Stimulated activated CD4-positive, alpha-beta T cell treated with anti-CD3 and anti-CD28 coated beads, Interleukin-1b, Interleukin-23, amount 100 ng/mL, for 24 hours (primary cell): ENCODE results near the gene CEP44.
A peak's percentile ranks its signal among the peaks of the same experiment; 100 is the strongest.
"Not testable (repeated sequence)": the region's sequence is repeated elsewhere in the genome, so short reads cannot be mapped to it uniquely, and the experiment has no call there.

Source experiments
- DNase-seq, 4 experiments: peaks; one replicate each; pipeline ENCODE4 v3.0.0-alpha.2; 2020; ENCODE audit warnings: low read depth in 4 of 4, low spot score in 1 of 4

CEP44 gene

DNA sequence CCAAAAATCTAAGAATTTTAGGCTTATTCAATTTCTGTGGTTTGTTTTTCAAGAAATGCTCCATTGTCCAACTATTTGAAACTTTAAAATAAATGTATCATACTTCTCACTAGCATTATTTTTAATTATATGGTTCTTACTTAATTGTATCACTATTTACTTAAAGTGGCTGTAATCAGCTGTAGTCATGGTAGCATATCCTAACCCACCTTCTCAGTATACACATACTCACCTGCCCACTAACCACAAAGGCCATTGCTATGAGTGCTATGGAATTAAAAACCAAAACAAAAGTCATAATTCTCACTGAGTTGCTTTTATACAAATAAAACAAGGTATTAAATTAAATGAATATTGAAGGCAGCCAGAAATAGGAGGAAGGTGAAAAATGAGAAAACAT is 5.2 kb upstream of the CEP44 start:
- no peak for DNase-seq

DNA sequence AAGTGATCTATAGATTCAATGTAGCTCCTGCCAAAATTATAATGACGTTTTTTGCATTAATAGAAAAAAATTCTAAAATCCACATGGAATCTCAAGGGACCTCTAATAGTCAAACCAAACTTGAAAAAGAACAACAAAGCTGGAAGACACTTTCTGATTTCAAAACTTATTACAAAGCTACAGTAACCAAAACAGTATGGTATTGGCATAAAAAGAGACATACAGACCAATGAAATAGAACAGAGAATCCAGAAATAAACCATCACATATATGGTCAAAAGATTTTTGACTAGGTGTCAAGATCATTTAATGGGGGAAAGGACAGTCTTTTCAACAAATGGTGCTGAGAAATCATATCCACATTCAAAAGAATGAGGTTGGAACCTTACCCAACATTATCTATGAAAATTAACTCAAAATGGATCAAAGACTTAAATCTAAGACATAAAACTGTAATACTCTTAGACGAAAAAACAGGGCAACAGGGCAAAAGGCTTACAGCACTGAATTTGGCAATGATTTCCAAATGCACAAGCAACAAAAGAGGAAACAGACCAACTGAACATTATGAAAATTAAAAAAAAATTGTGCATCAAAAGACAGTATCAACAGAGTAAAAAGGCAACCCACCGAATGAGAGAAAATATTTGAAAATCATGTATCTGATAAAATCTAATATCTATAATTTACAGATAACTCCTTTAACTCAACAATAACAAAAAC is 4.1 kb upstream of the CEP44 start:
- DNase-seq, result no peak

DNA sequence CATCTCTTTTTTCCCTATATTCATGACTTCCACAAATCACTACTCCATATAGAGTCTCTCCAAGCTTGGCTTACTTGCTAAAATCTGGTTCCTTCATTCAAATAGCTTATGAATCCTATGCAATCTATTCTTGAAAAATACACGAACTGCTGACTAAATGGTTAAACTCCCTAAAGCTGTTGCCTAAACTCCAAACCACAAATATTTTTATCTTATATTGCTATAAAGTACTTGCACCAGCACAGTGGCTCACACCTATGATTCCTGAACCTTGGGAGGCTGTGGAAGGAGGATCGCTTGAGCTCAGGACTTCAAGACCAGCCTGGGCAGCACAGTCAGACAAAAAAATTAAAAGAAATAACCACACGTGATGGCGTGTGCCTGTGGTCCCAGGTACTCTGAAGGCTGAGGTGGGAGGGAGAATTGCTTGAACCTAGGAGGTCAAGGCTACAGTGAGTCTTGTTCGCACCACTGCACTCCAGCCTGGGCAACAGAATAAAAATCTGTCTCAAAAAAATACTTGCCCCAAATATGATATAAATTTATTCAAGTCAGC is 2.5 kb upstream of the CEP44 start:
- DNase-seq, result no peak

DNA sequence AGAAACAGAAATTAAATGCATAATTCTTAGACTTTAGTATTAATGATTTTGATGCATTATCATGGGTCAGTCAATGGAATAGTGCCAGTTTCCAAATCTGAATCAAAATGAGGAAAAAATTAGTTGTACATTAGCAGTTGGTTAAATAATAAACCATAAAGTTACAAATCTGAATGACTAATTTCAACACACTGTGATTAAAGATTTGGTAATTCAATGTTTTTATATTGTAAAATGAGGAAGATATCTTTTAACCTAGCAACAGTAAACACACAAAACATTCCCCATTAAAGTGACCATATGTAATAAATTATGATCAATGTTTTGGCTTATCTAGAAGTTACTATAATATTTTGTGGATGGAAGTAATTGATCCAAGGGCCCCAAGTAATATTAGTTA is 1.8 kb upstream of the CEP44 start:
- DNase-seq, result no peak

DNA sequence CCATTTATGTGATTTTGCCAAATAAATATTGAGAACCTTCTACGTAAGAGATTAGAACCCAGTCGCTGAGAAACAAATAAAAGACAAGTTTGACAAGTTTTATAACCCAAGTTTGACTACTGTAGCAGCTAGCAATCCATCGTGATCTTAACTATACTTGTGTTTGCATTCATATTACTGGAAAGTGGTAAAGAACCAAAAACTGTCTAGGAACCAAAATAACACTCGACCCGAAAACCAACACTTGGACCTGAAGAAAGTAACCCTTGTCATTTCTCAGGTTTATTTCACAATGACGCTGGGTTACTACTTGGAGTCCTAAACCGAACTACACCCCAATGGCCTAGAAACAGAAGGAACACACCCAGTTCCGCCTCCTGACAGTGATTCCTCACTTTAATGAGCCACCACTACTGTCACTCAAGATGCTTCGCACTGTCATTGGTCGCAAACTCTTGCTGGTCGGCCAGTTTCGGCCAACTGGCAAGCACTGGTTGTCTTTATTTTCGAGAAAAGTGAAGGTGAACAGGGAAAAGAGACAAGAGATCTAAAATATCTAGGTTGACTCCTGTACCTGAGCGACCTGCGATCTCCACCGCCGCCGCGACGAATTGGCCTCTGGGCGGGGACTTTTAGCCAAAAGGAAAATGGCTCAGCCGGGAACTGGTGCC is 740 bp upstream of the CEP44 start:
- peak; percentile 32 to 55 (median 52) for DNase-seq

DNA sequence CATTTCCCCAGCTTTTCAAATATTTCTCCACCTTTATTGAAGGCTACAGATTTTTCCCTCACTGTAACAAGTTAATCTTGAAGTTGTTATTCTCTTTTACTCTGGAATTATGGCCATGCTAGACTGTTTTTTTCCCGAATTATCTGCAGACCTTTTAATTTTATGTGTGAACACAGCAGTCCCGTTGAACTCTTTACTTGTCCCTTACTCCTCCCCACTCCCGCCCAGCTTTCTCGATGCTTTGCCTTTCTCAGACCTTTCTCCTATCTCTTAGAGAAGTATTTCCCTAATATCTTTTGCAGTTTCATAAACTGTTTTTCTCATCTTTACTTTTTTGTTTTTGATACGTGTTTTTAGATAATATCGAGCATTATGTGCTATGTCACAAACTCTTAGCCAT is 776 bp downstream of the CEP44 start:
- no peak for DNase-seq

DNA sequence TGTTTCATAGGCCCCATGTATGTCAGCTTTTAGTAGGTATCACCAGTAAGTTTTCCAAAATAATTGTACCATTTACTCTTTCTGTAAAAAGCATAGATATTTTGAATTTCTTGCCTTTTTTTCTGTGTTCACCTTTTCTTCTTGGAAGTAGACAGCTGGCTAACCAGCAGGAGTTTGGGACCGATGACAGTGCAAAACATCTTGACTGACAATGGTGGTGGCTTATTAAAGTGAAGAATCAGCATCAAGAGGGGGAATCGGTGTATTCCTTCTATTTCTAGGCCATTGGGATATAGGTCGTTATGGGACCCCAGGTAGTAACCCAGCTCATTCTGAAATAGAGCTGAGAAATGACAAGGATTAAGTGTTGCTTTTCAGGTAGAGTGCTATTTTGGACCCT is 3.2 kb downstream of the CEP44 start:
- no peak for DNase-seq

DNA sequence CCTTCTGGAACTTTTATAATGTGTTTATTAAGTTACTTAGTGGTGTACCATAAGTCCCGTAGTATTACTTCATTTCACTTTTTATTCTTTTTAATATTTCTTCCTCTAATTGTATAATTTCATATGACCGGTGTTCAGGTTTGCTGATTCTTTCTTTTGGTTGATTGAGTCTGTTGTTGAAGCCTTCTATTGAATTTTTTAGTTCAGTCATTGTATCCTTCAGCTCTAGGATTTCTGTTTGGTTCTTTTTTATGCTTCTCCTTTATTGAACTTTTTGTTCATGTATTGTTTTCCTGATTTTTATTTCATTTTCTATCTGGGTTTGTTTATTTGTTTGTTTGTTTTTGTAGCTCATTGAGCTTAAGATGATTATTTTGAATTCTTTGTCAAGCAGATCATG is 8.8 kb downstream of the CEP44 start:
- no peak for DNase-seq

DNA sequence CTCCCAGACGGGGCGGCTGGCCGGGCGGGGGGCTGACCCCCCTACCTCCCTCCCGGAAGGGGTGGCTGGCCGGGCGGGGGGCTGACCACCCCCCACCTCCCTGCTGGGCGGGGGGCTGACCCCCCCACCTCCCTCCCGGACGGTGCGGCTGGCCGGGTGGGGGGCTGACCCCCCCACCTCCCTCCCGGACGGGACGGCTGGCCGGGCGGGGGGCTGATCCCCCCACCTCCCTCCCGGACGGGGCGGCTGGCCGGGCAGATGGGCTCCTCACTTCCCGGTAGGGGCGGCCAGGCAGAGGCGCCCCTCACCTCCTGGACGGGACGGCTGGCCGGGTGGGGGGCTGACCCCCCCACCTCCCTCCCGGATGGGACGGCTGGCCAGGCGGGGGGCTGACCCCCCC is 10.9 kb downstream of the CEP44 start:
- not testable (repeated sequence) for DNase-seq

DNA sequence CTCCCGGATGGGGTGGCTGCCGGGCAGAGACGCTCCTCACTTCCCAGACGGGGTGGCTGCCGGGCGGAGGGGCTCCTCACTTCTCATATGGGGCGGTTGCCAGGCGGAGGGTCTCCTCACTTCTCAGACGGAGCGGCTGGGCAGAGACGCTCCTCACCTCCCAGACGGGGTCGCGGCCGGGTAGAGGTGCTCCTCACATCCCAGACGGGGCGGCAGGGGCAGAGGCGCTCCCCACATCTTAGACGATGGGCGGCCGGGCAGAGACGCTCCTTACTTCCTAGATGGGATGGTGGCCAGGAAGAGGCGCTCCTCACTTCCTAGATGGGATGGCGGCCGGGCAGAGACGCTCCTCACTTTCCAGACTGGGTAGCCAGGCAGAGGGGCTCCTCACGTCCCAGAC is 11.4 kb downstream of the CEP44 start:
- DNase-seq, result not testable (repeated sequence)

DNA sequence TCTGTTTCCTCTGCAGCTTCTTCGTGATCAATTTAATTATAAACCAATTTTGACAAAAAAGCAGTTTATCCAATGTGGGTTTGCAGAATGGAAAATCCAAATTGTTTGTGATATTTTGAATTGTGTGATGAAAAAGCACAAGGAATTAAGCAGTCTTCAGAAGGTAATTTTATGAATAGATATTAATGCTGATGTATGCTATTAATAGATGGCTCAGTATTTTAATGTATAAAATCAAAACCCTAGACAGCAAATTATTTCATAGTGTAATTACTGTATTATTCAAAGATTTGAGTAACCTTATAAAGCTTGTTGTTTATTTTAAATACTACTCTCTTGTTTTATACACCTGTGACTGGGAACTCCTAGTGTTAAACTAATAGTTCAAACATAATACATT is 20.0 kb downstream of the CEP44 start:
- DNase-seq, result no peak

DNA sequence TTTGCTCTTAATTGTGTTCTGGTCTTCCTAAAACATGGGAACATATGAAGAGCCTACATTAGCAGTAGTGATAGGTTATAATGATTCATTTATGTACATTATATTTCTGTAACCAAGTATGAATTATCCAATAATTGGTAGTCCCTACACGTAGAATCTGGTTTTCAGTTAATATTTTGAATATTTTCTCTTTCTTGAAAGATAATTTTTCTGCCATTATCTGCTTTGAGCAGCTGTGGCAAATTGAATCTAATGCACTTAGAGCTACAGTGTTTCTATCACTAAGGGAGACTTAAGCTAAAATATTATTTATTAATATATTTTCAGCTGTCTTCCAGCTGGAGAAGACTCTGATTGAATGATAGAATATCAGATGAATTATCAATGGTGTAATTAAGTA is 21.0 kb downstream of the CEP44 start:
- no peak for DNase-seq

DNA sequence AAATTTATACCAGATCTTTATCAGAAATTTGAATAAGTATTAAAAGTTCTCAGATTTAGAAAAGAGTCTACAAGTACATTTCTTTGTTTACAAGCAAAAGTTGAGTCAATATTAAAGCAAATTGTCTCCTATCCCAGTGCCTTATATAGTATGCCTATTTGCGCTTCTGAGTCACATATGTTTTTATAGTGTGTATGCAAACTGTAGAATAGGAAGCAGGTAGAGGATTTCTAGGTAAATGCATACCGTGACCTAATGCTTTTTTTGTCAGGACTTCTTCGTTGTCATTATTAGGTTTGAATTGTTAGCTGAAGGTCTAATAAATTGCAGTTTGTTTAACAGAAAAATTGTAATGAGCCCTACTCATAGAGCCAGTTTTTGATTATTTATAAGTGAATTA is 22.2 kb downstream of the CEP44 start:
- DNase-seq, result no peak

DNA sequence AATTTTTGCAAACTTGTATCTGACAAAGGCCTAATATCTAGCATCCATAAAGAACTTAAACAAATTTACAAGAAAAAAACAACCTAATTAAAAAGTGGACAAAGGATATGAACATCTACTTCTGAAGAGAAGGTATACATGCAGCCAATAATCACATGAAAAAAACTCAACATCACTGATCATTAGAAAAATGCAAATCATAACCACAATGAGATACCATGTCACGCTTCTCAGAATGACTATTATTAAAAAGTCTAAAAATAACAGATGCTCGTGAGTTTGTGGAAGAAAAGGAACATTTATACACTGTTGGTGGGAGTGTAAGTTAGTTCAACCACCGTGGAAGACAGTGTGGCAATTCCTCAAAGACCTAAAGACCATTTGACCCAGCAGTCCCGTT is 24.0 kb downstream of the CEP44 start:
- DNase-seq, result no peak

DNA sequence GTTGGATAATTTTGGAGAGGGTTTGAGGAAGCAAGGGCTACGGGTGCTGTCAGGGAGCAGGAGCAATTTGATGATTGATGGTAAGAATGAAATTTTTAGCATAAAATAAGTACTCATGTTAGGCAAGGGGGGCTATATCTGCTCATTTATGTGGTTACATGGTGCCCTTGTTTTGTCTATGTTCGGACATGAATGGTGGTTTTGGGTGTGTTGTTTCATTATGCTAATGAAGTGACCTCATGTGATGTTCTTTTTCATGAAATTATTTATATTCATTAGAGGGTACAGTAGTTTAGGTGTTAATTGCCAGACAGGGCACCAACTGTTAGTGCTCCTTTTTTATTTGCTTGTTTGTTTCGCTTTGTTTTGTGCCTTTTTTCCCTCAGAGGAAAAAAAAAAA is 29.3 kb downstream of the CEP44 start:
- DNase-seq, result no peak

DNA sequence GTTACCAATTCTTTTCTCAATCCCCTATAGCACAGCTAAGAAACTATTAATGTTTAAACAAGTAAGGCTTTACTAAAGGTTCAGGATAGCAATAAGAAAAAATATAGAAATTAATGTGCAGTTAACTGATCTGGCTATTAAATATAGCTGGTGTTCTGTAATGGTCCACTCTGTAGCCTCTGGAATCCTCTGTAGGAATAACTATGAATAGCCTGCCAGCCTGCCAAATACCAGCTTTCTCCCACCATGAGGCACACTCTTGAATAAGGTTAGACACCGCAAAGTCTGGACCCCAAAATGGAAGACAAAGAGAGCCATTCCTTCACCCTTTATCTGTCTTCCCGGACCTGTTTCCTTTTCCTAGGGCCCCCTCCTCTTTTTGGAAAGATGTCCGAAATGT is 30.6 kb downstream of the CEP44 start:
- DNase-seq, result no peak

DNA sequence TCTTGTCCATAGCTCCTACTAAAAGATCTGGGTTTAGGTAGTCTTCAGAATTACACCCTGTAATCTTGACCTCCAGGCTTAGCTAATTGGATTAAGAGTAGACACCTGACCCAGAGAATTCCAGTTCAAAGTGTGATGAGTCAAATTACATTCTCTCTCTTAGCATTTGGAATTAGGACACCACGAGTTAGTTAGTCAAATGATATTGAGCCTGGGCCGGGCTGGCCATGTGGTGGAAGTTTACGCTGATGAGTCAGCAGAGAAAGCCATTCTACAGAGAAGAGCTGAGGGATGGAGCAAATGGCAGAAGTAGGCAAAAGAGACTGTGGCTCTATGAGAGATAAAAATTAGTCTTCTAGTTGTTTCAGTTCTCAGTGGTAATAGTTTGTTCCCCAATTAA is 31.1 kb downstream of the CEP44 start:
- no peak for DNase-seq

DNA sequence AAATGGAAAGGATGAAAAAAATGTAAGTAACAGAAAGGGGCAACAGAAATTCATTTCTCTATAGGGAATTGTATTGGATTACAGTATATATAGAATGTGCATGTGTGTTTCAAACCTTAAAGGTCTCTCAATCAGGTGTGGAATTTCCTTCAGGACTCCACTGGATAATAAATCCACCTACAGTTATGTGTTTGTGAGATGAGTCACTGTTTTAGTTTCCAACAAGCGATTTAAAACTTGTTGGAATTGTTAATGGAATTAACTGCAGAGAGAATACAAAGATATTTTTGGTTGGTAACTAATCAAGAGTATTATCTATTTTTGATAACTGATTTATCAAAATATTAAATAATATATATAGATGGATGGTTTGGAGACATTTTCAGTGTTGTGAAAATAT is 32.8 kb downstream of the CEP44 start:
- no peak for DNase-seq

DNA sequence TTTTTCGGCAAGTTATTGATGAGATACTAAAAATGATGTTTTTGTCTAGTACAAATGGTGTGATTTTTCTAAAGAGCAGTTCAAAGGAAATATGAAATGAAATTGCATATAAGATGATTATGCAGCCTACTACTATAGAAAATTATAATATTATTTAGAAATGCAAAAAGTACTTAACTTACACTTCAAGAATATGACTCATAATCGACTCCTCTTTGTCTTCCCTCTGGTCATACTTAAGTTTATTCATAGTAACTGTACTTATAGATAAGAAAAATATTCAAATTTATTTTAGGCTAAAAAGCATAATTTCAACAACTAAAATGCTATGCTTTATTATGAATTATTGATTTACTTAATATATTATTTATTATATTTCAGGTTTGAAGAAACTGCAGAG is 33.2 kb downstream of the CEP44 start:
- no peak for DNase-seq

DNA sequence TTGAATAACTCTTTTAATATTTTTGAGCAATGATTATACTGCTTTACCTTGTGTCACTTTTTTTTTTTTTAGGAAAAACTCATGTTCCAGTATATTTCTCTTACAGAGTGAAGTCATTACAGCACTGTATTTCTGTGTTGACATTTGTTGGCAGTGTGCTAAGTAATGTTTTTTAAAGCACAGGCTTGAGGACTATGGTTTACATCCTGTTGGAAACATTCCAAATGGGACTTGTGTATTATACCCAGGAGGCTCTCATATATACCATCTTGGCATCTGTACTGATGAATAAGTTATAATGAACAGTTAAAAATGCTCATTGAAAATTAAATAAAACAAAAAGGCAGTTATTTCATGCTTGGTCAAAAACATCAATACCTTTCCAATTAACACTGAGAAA is 33.8 kb downstream of the CEP44 start:
- no peak for DNase-seq

DNA sequence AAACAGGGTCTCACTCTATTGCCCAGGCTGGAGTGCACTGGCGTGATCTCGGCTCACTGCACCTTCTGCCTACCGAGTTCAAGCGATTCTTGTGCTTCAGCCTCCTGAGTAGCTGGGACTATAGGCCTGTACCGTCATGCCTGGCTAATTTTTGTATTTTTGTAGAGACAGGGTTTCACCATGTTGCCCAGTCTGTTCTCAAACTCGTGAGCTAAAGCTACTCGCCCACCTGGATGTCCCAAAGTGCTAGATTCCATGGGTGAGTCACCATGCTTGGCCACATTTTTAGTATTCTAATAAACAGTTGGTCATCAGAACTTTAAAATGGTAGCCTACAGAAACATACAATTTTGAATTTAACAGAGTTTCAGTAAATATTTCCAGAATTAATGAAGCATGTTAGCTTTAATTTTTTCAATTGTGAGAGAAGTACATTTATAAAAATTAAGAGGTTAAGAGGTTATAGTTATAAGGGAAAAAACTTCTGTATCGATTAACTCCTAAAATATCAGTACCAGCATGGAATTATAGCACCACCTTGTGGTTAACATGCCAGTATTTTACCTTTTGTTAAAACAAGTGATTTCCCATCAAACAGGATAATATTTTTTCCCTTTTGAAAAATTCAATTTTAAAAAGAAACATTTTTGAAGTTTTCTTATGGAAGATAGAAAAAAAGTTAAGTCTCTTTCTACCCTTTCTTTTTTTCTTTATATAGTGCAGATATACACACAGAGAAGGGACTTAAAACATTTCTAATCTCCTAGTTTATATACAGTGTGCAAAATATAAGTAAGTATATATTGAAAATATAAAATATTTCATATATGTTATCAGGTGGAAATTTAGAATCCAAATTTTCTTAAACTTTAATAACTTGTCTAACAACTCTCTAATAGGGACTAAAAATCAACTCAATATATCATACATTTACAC is 35.4 kb downstream of the CEP44 start:
- DNase-seq, result no peak
